HK-2 (cell line): ENCODE results near the gene SRRM5.
"Not testable (repeated sequence)": the region's sequence is repeated elsewhere in the genome, so short reads cannot be mapped to it uniquely, and the experiment has no call there.

ENCODE experiments used
- DNase-seq: peaks from one replicate; pipeline ENCODE4 v3.0.0-alpha.2; 2018; ENCODE audit not compliant: unreplicated experiment

SRRM5 gene

GRCh38 chr19:43616306-43616705 lies 4.4 kb downstream of the SRRM5 start:
- no peak for DNase-seq

GRCh38 chr19:43616954-43617353 lies 5.1 kb downstream of the SRRM5 start:
- DNase-seq, result no peak

GRCh38 chr19:43618921-43619261 lies 7.0 kb downstream of the SRRM5 start:
- DNase-seq, result no peak

- DNase-seq, result peak; percentile 84
Observed at GRCh38 chr19:43619262-43620060, 7.6 kb downstream of the SRRM5 start, which contains the start of gene ZNF428. TSS of gene ZNF428 (minus strand) at chr19:43619629. CDS start at chr19:43614304, 5,325 bp downstream.

GRCh38 chr19:43620061-43621001 lies 8.4 kb downstream of the SRRM5 start:
- no peak for DNase-seq

GRCh38 chr19:43622070-43622469 lies 10.2 kb downstream of the SRRM5 start:
- no peak for DNase-seq

GRCh38 chr19:43622956-43623355 lies 11.1 kb downstream of the SRRM5 start:
- no peak for DNase-seq

GRCh38 chr19:43623889-43624670 lies 12.2 kb downstream of the SRRM5 start:
- no peak for DNase-seq

GRCh38 chr19:43624933-43625332 lies 13.0 kb downstream of the SRRM5 start:
- DNase-seq, result no peak

GRCh38 chr19:43625918-43626579 lies 14.2 kb downstream of the SRRM5 start:
- DNase-seq, result no peak

- DNase-seq, result no peak
Observed at GRCh38 chr19:43626838-43627237, 14.9 kb downstream of the SRRM5 start.

GRCh38 chr19:43628646-43629326 lies 16.9 kb downstream of the SRRM5 start:
- DNase-seq, result no peak

- no peak for DNase-seq
Observed at GRCh38 chr19:43631491-43631890, 19.6 kb downstream of the SRRM5 start.

- no peak for DNase-seq
Observed at GRCh38 chr19:43633520-43633919, 21.6 kb downstream of the SRRM5 start.

GRCh38 chr19:43634068-43634467 lies 22.2 kb downstream of the SRRM5 start:
- DNase-seq, result no peak

- DNase-seq, result no peak
Observed at GRCh38 chr19:43634506-43634871, 22.6 kb downstream of the SRRM5 start.

GRCh38 chr19:43634872-43635560 lies 23.1 kb downstream of the SRRM5 start:
- DNase-seq, result no peak

- DNase-seq, result not testable (repeated sequence)
Observed at GRCh38 chr19:43635561-43635940, 23.7 kb downstream of the SRRM5 start.

- DNase-seq, result no peak
Observed at GRCh38 chr19:43636121-43636683, 24.3 kb downstream of the SRRM5 start.
